ENCODE results near the gene SLMAP. TPM values are rescaled to one million over a fixed set of nuclear protein-coding genes. Genes with fewer than 3 reads are reported as not detected.

The SLMAP gene
- total and polyA plus RNA-seq, 2 donors (not counting 1 experiment from before 2014, with no cell fraction given) = 9.7 to 67.2 TPM

DNA sequence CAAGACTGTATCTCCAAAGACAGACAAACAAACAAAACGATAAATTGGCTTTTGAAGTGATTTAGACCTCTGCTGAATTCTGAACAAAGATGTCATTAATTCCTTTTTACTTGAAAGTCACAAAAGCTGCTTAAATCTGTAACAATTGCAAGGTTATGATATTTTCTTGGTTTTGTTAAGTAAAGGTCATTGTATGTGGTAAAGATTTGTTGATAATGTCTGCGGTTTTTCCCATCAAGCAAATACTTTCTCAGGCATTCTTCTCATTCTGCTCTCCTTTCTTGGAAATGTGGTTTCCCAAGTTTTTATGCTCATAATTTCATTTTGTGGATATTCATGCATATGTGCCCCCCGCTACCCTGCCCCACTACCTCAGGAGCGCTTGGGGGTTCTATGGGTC, 116.5 kb downstream of the SLMAP start:
- H3K4me1 ChIP-seq (ENCODE audit: control insufficient read depth in 2 of 2, insufficient read depth in 2 of 2, low read length in 2 of 2) = no peaks in the 10 kb centered on the region
- ChIA-PET CTCF (no interaction called here), POLR2A (no interaction called here)
- no peak overlapping the region for H3K27ac Mint-ChIP-seq
- no peaks in the 10 kb centered on the region for H4K20me1 ChIP-seq (ENCODE audit: control insufficient read depth, insufficient read depth, low read length, poor library complexity, severe bottlenecking)
- no peaks in the 10 kb centered on the region for H3K79me2 ChIP-seq (ENCODE audit: control insufficient read depth, insufficient read depth, low read length)
- ATAC-seq (ENCODE audit: low read depth) (no peak), DNase-seq (no peak)
- peaks cover 7 to 12% of the 10 kb centered on the region in 2 experiments for H3K36me3 ChIP-seq (replicated peaks in 1 of 2; ENCODE audit: control extremely low read depth in 1 of 2, control insufficient read depth in 1 of 2, extremely low read depth in 1 of 2, insufficient read depth in 2 of 2, low read length in 1 of 2)
- no peaks in the 10 kb centered on the region for H3K27me3 ChIP-seq (replicated peaks in 1 of 4; ENCODE audit: control extremely low read depth in 1 of 4, control insufficient read depth in 3 of 4, insufficient read depth in 4 of 4, low read length in 3 of 4)
- TF ChIP-seq CTCF (IDR thresholded peaks at IDR 0.05) (no peak), EZH2 (IDR thresholded peaks at IDR 0.05; ENCODE audit: borderline replicate concordance, insufficient read depth, low read depth, low read length, poor library complexity, severe bottlenecking) (no peak)
- H3K4me1 Mint-ChIP-seq = no peaks in the 10 kb centered on the region
- no peak overlapping the region for H2AFZ ChIP-seq (ENCODE audit: insufficient read depth, low read depth, low read length, poor library complexity, severe bottlenecking)
- H3K4me3 ChIP-seq (ENCODE audit: control extremely low read depth in 1 of 5, extremely low read depth in 1 of 5, insufficient read depth in 1 of 5, low read depth in 2 of 5, low read length in 4 of 5) = no peak overlapping the region
- no peak overlapping the region for H3K4me2 ChIP-seq (replicated peaks; ENCODE audit: low read depth, low read length, poor library complexity, severe bottlenecking)
- no peak overlapping the region for H3K4me3 Mint-ChIP-seq
- intact Hi-C loops (cut with micrococcal nuclease) = no loop called here
- no peak overlapping the region for H3K27ac ChIP-seq (ENCODE audit: low read length in 2 of 2)
- no peaks in the 10 kb centered on the region for H3K9me3 Mint-ChIP-seq (ENCODE audit: insufficient read depth)
- no peaks in the 10 kb centered on the region for H3K9me3 ChIP-seq (ENCODE audit: control extremely low read depth in 1 of 3, control insufficient read depth in 2 of 3, insufficient read depth in 1 of 3, low read length in 2 of 3)
- no peaks in the 10 kb centered on the region for H3K27me3 Mint-ChIP-seq
- H3K9ac ChIP-seq (ENCODE audit: low read length) = no peak overlapping the region
- 100% methylated on average over 1 of the region's 4 CpGs for WGBS (ENCODE audit: insufficient coverage)

- Histone ChIP-seq H3K36me3 (replicated peaks in 1 of 2; ENCODE audit: control extremely low read depth in 1 of 2, control insufficient read depth in 1 of 2, extremely low read depth in 1 of 2, insufficient read depth in 2 of 2, low read length in 1 of 2) (peaks cover 3 to 12% of the 10 kb centered on the region in 2 experiments), H3K27me3 (replicated peaks in 1 of 4; ENCODE audit: control extremely low read depth in 1 of 4, control insufficient read depth in 3 of 4, insufficient read depth in 4 of 4, low read length in 3 of 4) (no peaks in the 10 kb centered on the region), H3K9me3 (ENCODE audit: control extremely low read depth in 1 of 3, control insufficient read depth in 2 of 3, insufficient read depth in 1 of 3, low read length in 2 of 3) (no peaks in the 10 kb centered on the region), H3K9ac (ENCODE audit: low read length) (no peak overlapping the region), H4K20me1 (ENCODE audit: control insufficient read depth, insufficient read depth, low read length, poor library complexity, severe bottlenecking) (no peaks in the 10 kb centered on the region), H3K27ac (ENCODE audit: low read length in 2 of 2) (no peak overlapping the region), H3K4me1 (ENCODE audit: control insufficient read depth in 2 of 2, insufficient read depth in 2 of 2, low read length in 2 of 2) (no peaks in the 10 kb centered on the region), H3K4me2 (replicated peaks; ENCODE audit: low read depth, low read length, poor library complexity, severe bottlenecking) (no peak overlapping the region), H3K4me3 (ENCODE audit: control extremely low read depth in 1 of 5, extremely low read depth in 1 of 5, insufficient read depth in 1 of 5, low read depth in 2 of 5, low read length in 4 of 5) (no peak overlapping the region), H2AFZ (ENCODE audit: insufficient read depth, low read depth, low read length, poor library complexity, severe bottlenecking) (no peak overlapping the region), H3K79me2 (ENCODE audit: control insufficient read depth, insufficient read depth, low read length) (no peaks in the 10 kb centered on the region)
- POLR2A ChIA-PET = no interaction called here
- Mint-ChIP-seq H3K27me3 (no peaks in the 10 kb centered on the region), H3K4me1 (no peaks in the 10 kb centered on the region), H3K9me3 (ENCODE audit: insufficient read depth) (no peaks in the 10 kb centered on the region), H3K4me3 (no peak overlapping the region), H3K27ac (no peak overlapping the region)
- intact Hi-C loops (cut with micrococcal nuclease) = no loop called here
- DNase-seq (no peak), ATAC-seq (ENCODE audit: low read depth) (no peak)
- WGBS (ENCODE audit: insufficient coverage) = 94% methylated on average over 2 of the region's 3 CpGs
- TF ChIP-seq EZH2 (IDR thresholded peaks at IDR 0.05; ENCODE audit: borderline replicate concordance, insufficient read depth, low read depth, low read length, poor library complexity, severe bottlenecking) (no peak), CTCF (IDR thresholded peaks at IDR 0.05) (no peak)
- CTCF ChIA-PET = no interaction called here
Observed at GRCh38 chr3:57876632-57877031, 120.5 kb downstream of the SLMAP start.

Measured in B cell (primary cell).